ENCODE data around the gene ATP13A3.

The ATP13A3 gene

DNA sequence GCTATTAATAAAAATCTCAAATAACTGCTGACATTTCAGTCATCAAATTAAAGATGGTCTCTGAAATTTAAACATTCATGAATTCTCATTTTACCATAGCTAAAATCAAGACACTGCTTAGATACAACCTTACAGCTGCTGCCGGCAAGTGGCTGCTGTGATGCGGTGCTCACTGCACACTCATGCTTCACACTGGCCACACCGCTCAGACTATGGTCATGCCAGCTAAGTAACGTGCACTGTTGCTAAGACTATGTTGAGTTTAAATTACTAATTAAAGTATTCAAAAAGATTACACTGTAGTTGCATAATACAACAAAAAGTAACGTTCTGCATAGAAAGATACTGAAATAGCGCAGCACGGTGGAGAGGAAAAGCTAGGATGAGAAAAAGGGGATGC is 12.1 kb downstream of the ATP13A3 start:
- DNase-seq = no peak

DNA sequence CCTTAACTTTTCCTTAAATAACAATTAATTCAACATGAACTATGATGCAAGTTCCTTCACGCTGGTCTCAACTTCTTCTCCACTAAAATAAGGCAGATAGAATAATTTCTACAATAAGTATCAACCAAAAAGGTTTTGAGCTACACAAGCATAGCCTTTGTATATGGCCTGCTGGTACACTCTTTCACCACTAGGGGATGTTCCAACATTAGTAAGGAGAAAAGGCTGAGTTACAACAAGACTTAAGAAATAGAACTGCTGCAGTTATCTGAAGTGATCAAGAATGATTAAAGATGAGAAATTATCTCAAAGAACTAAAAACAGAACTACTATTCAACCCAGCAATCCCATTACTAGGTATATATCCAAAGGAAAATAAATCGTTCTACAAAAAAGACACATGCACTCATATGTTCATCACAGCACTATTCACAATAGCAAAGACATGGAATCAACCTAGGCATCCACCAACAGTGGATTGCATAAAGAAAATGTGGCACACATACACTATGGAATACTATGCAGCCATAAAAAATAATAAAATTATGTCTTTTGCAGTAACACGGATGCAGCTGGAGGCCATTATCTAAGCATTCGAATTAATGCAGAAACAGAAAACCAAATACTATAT is 14.4 kb downstream of the ATP13A3 start:
- peak in 1 of 2 experiments; percentile 79 for DNase-seq

DNA sequence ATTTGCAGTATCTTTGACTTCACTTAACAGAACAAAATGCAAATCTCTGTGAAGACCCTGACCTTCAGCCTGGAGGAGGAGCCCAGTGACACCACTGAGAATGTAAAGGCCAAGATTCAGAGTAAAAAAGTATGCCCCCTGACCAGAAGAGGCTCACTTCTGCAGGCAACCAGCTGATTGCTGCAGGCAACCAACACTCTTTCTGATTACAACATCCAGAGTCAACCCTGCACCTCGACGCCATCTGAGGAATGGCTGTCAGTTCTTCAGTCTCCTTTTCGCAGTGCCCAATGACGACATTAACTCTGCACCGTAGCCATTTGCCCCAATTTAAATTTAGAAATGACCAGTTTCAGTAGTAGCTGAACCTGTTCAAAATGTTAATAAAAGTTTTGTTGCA is 14.9 kb downstream of the ATP13A3 start:
- DNase-seq = no peak

DNA sequence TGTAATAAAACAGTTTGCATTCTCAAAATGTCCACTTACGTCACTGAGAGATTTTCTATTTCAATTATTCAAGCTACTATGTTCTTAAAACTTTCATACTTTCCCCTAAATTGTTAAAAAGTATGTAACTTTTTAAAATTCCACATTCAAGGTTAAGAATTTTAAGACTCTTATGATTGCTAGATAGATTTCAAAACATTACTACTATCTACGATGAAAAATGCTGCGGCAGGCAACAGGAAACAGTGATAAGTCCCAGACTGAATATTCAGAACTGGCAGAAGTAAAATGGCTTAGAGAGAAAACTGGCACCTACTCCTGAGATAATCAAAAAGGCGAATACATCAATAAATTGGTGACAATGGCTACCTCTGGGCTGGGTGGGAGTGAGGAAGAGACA is 16.2 kb downstream of the ATP13A3 start:
- no peak for DNase-seq

DNA sequence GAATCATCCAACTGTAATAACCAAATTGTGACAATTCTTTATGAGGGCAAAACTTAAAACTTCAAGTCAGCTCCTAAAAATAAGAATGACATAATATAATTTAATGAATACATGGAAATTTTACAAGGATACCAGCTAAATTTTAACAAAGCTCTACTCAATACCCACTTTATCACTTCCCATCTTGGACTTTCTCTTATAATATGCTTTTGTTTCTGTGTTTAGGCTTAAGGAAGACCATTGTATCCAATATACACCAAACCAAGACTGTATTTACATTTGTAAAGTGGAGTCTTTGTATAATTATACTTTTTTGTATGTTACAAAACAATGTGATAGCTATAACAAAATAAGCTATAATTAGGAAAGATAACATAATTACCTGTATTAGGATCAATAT is 16.8 kb downstream of the ATP13A3 start:
- DNase-seq = no peak

DNA sequence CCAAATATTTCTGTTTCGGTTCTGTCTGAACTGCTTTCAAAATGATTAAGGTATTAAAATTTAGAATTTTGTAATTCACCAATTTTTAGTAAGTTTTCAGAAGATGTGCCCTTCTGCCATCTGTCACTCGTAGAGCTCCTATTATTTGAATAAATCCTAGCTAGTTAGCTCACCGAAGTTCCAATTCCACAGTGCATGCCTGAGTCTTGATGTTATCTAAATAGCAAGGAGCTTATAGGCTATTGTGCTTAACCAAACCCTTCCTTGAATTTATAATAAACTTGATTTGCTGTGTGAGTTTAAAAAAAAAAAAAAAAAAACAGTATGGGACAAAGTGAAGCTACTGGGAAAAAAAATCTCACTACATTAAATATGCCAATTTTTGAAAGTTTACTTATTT is 18.7 kb downstream of the ATP13A3 start:
- DNase-seq = peak in 1 of 2 experiments; percentile 18

DNA sequence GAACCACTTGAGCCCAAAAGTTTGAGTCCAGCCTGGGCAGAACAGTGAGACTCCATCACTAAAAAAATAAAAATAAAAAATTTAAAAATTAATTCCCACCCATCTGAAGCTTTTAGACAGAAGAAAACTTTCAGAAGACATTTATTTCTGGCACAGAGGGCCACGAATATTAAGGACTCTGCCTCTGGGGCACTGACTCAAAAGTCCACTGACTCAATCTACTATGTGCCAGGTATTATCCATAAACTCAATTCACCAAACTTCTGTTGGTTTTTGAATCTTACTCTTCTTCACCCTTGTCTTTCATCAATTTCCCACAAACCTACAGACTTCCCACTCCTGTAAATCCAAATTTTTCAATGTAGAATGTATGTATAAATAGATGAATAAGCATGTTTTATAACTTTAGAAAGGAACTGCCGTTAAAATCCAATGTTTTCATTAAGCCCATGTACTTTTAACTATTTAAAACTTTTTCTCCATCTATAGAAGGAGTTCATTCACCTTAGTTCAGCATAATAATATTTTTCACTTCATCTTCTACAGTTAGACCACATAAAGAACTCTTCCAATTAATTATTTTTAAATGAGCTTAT is 19.9 kb downstream of the ATP13A3 start:
- no peak for DNase-seq

DNA sequence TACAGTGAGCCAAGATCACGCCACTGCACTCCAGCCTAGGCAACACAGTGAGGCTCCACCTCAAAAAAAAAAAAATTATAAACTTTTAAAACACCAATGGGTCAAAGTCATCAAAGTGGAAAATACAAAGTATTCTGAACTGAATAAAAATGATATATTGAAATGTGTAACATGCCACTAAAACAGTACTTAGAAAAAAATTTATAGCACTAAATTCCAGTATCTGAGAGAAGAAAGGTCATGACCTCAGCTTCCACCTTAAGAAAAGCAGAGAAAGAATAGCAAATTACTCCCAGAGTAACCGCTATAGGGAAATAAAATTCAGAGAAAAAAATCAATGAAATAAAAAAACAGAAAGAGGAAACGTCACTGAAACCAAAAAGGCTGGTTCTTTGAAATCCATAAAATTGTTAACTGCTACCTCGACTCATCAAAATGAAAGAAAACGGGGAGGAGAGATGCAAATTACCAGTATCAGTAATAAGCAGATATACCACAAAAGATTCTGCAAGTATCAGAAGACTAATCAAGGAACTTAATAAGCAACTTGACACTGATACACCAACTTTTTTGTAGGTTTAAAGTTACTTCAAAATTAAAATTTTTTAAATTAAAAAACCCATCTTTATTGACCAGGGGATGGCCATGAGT is 20.8 kb downstream of the ATP13A3 start:
- no peak for DNase-seq

DNA sequence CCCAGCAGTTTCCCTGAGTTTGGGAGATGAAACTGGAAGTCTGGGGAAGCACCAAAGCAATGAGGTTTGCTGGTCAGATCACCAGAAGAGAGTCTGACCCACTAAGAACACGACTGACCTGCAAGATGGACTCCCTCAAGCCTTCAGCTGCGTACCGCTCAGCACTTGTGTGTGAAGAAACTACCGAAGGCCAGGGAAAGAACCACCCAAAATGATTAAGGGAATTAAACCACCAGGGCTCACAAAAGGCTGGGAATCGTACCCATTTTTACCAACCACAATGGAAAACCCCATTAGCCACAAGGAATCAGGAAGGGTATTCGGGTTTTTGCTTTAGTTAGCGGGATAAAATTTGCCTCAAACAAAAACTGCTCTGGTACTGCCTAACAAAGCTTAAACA is 21.6 kb downstream of the ATP13A3 start:
- DNase-seq = no peak

DNA sequence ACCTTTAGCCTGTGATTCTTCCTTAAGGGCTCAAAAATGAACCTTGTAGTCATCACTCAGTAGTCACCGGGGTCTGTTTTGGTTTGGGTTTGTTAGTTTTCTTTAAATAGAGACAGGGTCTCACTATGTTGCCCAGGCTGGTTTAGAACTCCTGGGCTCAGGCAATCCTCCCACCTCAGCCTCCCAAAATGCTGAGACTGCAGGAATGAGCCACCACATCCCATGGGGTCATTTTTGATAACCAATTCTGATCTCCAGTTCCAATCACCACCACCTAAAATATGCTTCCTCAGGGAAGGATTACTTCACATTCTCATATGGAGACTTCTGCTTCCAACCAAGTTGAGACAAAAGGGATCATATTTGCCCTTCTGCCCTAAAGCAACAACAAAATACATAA is 22.1 kb downstream of the ATP13A3 start:
- DNase-seq = no peak

DNA sequence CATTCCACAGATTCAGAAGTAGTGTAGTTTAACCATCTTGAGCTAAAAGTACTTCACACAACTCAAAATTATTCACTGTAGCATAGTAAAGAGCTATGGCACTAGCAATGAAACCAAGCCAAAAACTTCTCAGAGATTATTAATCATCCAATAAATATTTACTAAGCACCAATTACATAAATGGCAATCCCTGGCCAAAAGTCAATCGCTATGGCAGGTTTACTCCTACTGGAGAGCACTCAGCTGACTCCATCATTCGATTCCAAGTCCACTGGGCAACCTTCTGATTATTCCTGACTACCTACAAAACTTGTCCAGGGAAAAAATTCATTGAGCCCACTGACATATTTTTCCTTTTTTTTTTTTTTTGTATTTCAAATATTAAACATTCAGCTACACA is 23.9 kb downstream of the ATP13A3 start:
- no peak for DNase-seq

DNA sequence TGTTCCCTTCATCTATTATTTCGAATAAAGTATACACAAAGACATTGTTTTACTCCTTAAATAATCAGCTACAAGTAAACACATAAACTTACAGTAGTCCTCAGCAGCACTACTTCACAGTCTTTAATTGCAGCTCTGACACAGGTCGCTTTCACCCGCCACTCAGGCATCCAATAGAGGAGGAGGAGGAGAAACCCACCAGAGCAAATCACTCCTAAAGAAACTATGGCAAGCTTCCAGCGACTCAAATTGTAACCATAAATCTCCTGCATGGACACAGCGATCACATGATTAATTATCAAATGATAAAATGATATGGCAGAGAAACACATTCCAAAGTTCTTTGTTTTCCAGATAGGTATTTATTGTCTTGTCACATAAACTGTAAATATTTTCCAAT is 26.2 kb downstream of the ATP13A3 start:
- DNase-seq = no peak

DNA sequence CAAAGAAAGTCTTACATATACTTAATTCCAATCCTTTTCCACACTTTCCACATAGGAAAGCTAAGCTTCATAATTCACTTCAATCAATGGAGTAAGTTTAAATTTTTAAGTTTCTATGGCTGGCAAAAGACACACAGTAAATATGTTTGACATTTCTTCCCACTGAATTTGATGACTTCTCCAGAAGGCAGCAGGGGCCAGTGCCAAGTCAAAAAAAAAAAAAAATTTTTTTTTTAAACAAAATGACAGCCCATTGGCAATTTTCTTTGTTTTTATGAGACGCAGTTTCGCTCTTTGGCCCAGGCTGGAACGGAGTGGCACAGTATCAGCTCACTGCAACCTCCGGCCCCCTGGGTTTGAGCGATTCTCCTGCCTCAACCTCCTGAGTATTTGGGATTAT is 28.7 kb downstream of the ATP13A3 start:
- no peak for DNase-seq

DNA sequence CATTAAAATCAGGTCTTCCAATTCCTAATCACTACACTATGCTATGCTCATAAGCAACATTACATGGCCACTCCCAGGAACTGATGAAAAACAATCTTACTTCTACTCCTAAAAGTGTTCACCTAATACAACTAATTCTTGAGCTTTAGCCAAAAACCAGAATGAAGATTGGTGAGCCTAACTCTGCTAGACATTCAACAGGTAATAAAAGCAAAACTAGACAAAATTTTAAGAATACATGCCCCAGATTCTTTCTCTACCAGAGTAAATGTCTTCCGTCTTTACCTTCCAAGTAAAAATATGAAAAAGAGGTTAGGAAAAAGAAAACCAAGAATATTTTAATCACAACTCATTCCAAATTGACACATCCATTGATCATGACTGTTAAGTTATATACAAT is 31.3 kb downstream of the ATP13A3 start:
- no peak for DNase-seq

DNA sequence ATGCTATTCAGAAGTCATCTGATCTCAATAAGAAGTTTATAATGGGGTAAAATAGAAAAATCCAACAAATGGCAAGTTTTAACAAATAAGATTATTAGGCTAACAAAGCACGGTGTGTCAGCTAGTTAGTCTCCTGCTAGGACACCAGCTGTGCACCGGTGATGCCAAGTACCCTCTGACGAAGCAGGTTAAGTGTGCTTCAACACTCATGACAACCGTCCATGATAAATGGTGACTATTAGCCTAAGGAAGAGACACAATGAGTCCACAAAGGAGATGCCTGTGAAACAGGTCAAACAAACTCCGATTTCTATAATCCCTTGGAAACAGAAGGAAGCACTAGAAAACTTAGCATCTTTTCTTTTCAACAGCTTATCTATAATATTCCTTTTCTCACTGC is 36.5 kb downstream of the ATP13A3 start:
- DNase-seq = peak in 1 of 2 experiments; percentile 49

DNA sequence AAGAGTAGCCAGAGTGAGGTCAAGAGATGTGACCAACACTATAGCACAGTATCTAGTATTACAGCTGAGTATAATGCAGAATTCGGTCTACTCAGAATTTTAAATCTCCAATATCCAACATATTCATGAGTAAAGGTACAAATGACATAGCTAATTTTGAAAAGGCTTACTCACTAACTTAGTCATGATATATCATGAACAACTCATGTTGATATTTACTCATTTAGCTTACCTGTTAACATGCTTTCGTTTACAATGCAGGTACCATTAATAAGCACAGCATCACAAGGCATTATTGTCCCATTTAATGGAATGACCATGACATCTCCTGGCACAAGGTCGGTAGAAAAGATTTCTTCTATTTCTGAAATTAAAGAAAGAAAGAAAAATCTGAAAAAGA is 36.9 kb downstream of the ATP13A3 start:
- DNase-seq = no peak

DNA sequence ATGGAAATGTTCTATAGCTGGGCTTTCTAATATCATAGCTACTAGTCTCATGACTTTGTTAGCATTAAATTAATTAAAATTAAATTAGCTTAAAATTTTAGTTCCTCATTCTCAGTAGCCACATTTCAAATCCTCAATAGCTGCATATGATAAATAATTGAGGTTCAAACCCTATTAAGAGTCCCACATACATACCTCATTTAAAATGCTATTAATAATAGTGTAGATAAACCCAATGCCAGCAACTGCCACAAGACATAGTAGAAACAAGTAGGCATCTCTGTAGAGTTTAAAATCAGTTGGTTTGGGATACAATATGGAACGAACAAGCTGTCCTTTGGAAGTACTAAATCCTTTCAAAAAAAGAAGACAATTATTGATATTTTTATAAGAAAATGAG is 39.1 kb downstream of the ATP13A3 start:
- no peak for DNase-seq

DNA sequence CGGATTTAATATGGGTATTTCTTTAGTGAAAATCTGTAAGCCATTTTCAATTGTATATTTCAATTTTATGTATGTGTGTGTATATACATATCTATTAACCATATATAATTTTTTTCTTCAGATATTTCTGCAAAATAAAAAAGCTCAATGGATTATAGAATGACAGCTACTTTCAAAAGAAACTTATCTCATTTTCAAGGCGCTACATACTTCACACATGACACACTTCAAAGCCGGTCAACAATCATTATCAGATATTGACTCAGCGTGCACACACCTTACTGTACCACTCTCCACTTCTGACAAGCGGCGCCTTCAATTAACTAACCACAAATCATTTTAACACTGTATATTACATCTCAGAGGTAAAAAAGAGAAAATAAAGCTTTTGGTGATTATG is 39.6 kb downstream of the ATP13A3 start:
- no peak for DNase-seq

DNA sequence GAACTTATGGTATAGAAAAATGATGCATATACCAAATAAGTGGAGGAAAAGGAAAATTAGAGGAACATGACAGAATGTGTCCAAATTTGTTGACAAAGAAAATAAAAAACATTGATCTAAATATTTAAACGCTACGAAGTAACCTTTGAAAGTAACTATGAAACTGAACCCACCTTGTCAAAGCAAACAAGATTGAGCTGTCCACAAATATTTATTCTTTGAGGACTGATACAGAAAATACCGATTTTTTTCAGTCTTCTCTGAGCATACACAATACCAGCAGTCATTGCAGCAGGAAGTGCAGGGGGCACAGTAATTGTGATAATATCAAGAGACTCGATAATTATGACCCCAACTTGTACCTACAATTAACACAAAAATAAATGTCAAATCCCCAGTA is 40.0 kb downstream of the ATP13A3 start:
- no peak for DNase-seq

DNA sequence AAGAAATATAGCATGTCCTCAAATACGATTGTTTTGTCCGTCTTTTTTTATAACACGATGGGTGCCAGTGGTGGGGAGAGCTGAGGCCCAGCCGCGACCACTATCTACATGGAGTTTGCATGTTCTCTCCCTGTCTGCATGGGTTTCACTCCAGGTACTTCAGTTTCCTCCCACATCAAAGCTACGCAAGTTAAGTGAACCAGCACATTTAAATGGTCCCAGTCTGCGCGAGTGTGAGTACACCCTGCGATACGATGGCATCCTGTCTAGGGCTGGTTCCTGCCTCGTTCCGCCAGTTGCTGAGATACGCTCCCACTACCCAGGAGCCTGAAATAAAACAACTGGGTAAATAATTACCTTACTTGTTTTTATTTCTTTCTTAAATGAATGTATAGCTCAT is 40.6 kb downstream of the ATP13A3 start:
- no peak for DNase-seq

DNA sequence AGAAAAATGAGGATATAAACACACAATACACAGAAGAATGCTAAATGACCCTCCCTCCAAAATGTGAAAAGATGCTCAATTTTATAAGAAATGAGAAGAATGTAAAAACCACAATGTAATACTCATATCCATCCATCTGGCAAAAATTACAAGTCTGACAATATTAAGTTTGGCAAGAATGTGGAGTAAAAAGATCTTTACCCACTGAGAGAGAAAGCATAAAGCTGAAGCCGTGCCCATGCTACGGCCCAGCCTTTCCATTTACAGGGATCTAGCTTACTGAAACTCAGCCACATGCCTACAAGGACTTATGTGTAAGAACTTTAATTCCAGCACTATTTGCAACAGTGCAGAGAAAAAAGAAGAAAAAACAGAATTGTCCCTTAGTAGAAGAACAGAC is 42.9 kb downstream of the ATP13A3 start:
- no peak for DNase-seq

DNA sequence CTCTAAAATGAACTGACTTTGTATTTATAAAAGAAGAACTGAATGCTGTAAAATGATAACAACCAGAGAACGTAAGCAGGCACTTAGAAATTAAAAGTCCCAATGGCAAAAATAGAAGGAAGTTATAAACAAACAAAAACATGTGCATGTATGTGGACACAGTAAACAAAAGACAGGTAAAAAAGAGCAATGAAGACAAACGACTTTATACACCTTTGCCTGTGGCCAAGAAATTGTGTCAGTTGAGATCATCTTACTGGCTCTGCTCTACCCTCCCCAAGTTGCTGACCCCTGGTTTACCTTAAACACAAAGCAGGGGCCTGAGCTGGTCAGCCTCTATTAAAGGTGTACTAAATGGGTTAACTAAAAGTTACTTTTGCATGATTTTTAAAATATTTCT is 46.0 kb downstream of the ATP13A3 start:
- DNase-seq = no peak

DNA sequence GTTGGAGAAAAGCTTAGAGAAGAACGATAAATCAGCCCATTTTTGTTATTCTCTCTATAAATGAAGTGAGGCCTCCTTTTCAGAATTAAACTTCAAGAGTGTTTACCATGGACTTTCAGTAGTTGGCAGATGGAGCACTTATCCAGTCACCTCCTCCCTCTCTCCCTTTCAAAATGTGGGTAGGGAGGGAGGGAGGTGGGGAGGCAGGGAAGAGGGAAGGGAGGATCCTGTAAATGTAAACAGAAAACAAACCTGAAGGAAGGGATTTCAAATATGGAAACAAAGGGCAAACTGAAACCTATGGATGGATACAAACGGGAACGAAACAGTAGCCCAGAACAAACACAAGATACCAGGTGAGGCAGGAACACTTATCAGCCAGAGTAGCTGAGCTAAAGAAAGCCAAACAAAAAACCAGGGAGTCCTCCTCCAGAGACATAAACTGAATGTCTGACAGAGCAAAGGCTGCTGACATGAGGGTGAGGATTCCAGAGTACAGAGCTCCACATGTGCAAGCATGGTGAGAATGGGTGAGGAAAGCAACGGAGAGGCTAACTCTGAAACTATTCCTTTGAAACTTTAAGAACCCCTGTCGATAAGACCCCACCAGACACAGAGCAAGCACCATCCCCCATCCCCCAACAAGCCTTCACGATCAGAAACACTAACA is 46.8 kb downstream of the ATP13A3 start:
- DNase-seq = no peak

DNA sequence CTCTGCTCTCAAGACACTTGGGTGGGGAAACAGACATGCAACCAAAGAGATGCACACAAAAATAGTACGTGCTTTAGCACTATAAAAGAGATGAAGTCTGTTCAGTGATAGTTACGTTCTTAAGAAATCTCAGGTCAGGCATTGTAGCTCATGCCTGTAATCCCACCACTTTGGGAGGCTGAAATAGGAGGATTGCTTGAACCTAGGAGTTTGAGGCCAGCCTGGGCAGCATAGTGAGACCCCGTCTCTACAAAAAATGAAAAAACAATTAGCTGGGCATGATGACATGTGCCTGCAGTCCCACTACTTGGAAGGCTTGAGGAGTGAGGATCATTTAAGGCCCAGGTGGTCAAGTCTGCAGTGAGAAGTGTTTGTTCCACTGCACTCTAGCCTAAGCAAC is 52.3 kb downstream of the ATP13A3 start:
- DNase-seq = no peak
